Measurements from ENCODE around the gene CCDC198.
A peak's percentile ranks its signal among the peaks of the same experiment; 100 is the strongest.

CCDC198 gene

GRCh38 chr14:57492859-57493258 is 798 bp downstream of the CCDC198 start:
- ChIA-PET POLR2A (no interaction called here), CTCF (no interaction called here)
- peak; percentile 32 for DNase-seq (ENCODE audit: extremely low spot score)
- no peak for TF ChIP-seq SUZ12 (IDR thresholded peaks at IDR 0.05)
- no peak for TF ChIP-seq ARNT (IDR thresholded peaks at IDR 0.05)
- TF ChIP-seq, protein P1, sequence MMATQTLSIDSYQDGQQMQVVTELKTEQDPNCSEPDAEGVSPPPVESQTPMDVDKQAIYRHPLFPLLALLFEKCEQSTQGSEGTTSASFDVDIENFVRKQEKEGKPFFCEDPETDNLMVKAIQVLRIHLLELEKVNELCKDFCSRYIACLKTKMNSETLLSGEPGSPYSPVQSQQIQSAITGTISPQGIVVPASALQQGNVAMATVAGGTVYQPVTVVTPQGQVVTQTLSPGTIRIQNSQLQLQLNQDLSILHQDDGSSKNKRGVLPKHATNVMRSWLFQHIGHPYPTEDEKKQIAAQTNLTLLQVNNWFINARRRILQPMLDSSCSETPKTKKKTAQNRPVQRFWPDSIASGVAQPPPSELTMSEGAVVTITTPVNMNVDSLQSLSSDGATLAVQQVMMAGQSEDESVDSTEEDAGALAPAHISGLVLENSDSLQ (IDR thresholded peaks at IDR 0.05), result peak; percentile 79

DNA sequence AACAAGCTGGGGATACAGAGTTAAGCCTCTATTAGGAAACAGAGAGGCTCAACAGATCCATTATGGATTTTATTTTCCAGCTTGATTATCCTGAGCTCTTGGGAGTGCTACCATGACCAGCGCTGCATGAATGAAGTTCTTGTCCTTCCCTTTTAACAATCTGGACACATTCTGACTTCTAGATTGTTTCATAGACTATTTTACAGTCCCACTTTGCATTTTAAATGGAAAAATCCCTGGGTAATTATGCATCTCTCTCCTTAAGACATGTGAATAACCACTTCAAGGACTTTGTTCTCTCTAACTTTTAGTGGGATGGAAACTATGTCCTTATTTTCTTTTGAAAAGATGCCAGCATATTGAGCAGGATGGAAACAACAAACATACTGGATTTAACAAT is 2.0 kb downstream of the CCDC198 start:
- no peak for TF ChIP-seq FOXK2 (IDR thresholded peaks at IDR 0.05)
- no peak for TF ChIP-seq FOXA1 (IDR thresholded peaks at IDR 0.05)
- no peak for TF ChIP-seq ZNF384 (IDR thresholded peaks at IDR 0.05)
- no peak for TF ChIP-seq NFRKB (IDR thresholded peaks at IDR 0.05)
- TF ChIP-seq FOXM1 (IDR thresholded peaks at IDR 0.05; ENCODE audit: borderline replicate concordance), result no peak
- TF ChIP-seq SP1 (IDR thresholded peaks at IDR 0.05), result no peak
- TF ChIP-seq BHLHE40 (IDR thresholded peaks at IDR 0.05; ENCODE audit: borderline replicate concordance), result no peak
- no peak for TF ChIP-seq HDGF (IDR thresholded peaks at IDR 0.05; ENCODE audit: borderline replicate concordance)
- TF ChIP-seq, protein P1 (IDR thresholded peaks at IDR 0.05), result no peak
- TF ChIP-seq LEF1 (IDR thresholded peaks at IDR 0.05; ENCODE audit: borderline replicate concordance), result no peak
- TF ChIP-seq ARNT (IDR thresholded peaks at IDR 0.05), result no peak
- TF ChIP-seq CTBP1 (IDR thresholded peaks at IDR 0.05; ENCODE audit: borderline replicate concordance), result no peak
- TF ChIP-seq L3MBTL2 (conservative IDR thresholded peaks at IDR 0.05), result no peak
- TF ChIP-seq ELF4 (IDR thresholded peaks at IDR 0.05), result no peak
- TF ChIP-seq TARDBP (IDR thresholded peaks at IDR 0.05), result no peak
- TF ChIP-seq SUZ12 (IDR thresholded peaks at IDR 0.05), result no peak
- CTCF ChIA-PET, result no interaction called here
- POLR2A ChIA-PET, result no interaction called here
- no peak for DNase-seq (ENCODE audit: extremely low spot score)

DNA sequence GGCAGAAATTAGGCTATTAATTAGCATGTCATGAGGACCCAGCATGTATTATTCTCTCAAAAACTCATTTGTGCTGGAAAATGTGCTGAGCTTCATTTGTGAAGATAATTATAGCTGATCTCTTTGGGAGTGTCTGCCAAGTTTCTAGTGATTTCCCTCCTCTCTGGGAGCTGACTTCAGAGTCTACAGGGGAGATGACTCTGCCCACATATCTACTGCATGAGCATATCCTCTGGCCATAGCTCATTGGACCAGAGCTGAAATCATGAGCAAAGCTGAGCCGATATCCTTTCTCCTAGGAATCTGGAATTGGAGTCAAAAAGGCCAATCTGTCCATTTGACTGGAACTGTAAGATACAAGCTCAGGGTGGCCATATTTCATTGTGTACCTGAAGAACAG is 5.9 kb downstream of the CCDC198 start:
- DNase-seq (ENCODE audit: extremely low spot score), result no peak
- TF ChIP-seq TARDBP (IDR thresholded peaks at IDR 0.05) (no peak), LEF1 (IDR thresholded peaks at IDR 0.05; ENCODE audit: borderline replicate concordance) (no peak), L3MBTL2 (conservative IDR thresholded peaks at IDR 0.05) (no peak), FOXA1 (IDR thresholded peaks at IDR 0.05) (no peak), CTBP1 (IDR thresholded peaks at IDR 0.05; ENCODE audit: borderline replicate concordance) (no peak), NFRKB (IDR thresholded peaks at IDR 0.05) (no peak), FOXM1 (IDR thresholded peaks at IDR 0.05; ENCODE audit: borderline replicate concordance) (no peak), SP1 (IDR thresholded peaks at IDR 0.05) (no peak), HDGF (IDR thresholded peaks at IDR 0.05; ENCODE audit: borderline replicate concordance) (no peak), FOXK2 (IDR thresholded peaks at IDR 0.05) (no peak), BHLHE40 (IDR thresholded peaks at IDR 0.05; ENCODE audit: borderline replicate concordance) (no peak), ARNT (IDR thresholded peaks at IDR 0.05) (no peak), SUZ12 (IDR thresholded peaks at IDR 0.05) (no peak), ELF4 (IDR thresholded peaks at IDR 0.05) (no peak), ZNF384 (IDR thresholded peaks at IDR 0.05) (no peak)
- TF ChIP-seq, protein P1 (IDR thresholded peaks at IDR 0.05), result no peak
- ChIA-PET POLR2A (no interaction called here), CTCF (interaction anchor here (0.8 to 0.9 kb wide), 2 partner anchors 9 to 10 kb away, joined by 3 read pairs; no protein-coding TSS in a partner anchor)

DNA sequence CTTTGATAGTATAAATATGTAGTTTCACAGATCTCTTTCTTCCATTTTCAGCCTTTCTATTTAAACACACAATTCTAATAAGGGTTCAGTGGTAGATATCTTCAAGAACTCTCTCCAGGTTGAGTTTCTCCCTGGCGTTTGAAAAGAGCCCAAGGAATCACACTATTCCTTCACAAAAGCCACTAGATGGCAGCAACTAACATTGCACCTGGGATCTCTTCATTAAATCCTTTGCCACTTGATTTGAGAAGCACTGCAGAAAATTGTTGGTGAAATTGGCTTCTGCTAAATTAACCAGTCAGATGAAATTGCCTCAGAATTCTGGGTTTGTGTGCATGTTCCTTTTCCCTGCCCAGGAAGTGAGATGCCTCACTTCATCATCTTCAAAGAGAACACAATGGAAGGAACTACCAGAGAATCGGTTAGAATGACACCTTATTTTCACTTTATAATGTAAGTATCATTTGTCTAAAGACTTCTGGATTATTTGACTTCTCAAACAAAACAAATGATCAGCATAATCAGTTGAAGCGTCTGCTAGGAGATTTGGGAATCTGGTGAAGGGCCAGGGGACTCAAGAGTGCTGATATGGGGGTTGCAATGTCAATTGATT is 6.8 kb downstream of the CCDC198 start:
- ChIA-PET CTCF (no interaction called here), POLR2A (no interaction called here)
- DNase-seq (ENCODE audit: extremely low spot score), result peak; percentile 49
- TF ChIP-seq NFRKB (IDR thresholded peaks at IDR 0.05) (no peak), TARDBP (IDR thresholded peaks at IDR 0.05) (no peak), HDGF (IDR thresholded peaks at IDR 0.05; ENCODE audit: borderline replicate concordance) (no peak), LEF1 (IDR thresholded peaks at IDR 0.05; ENCODE audit: borderline replicate concordance) (no peak), CTBP1 (IDR thresholded peaks at IDR 0.05; ENCODE audit: borderline replicate concordance) (no peak), FOXK2 (IDR thresholded peaks at IDR 0.05) (no peak), SUZ12 (IDR thresholded peaks at IDR 0.05) (no peak), ZNF384 (IDR thresholded peaks at IDR 0.05) (no peak), SP1 (IDR thresholded peaks at IDR 0.05) (no peak)
- TF ChIP-seq, protein P1 (IDR thresholded peaks at IDR 0.05), result no peak

DNA sequence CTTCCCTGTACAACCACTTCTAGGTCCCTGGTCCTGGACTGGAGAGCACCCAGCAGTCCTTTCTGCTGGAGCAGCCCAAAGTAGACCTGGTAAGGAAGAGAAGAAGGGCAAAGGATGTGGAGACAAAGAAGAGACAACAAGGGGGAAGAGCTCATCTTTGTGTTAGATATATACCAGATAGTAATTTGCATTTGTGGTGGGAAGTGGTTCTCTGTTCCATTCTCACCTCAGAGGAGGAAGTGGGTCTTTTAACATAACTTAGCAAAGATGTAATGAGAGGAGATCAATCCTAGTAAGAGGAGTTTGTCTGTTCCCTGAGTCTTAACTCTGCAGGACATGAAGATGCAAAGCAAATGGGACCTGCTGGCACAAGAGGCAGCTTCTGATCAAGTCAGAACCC is 8.0 kb downstream of the CCDC198 start:
- ChIA-PET POLR2A (no interaction called here), CTCF (interaction anchor here (0.5 to 0.7 kb wide), 3 partner anchors 346 to 998 kb away, joined by 3 read pairs; no protein-coding TSS in a partner anchor)
- DNase-seq (ENCODE audit: extremely low spot score), result no peak
- TF ChIP-seq NFRKB (IDR thresholded peaks at IDR 0.05) (no peak), FOXM1 (IDR thresholded peaks at IDR 0.05; ENCODE audit: borderline replicate concordance) (no peak), FOXA1 (IDR thresholded peaks at IDR 0.05) (no peak), TARDBP (IDR thresholded peaks at IDR 0.05) (no peak), ELF4 (IDR thresholded peaks at IDR 0.05) (no peak), ZNF384 (IDR thresholded peaks at IDR 0.05) (no peak), ARNT (IDR thresholded peaks at IDR 0.05) (no peak), LEF1 (IDR thresholded peaks at IDR 0.05; ENCODE audit: borderline replicate concordance) (no peak), SP1 (IDR thresholded peaks at IDR 0.05) (no peak)
- TF ChIP-seq, protein P1 (IDR thresholded peaks at IDR 0.05), result no peak

Data from HEK293T (cell line).